Coronary artery (tissue), 2 donors: ENCODE measurements around the gene C2orf81.

ENCODE experiments used
- DNase-seq: peaks from one replicate; pipeline ENCODE4 v3.0.0-alpha.2; 2017; ENCODE audit warnings: low spot score
- H3K27ac ChIP-seq, 2 donors: fragments of 200-600 bp; sonication (generic); one replicate each; pipeline ENCODE4 v1.5.1; 2016 to 2019
- H3K4me3 ChIP-seq: fragments of 200-600 bp; sonication (generic); 2 replicates; pipeline ENCODE4 v1.5.1; 2016; ENCODE audit warnings: mild to moderate bottlenecking, moderate library complexity
- TF ChIP-seq, protein P1 (sequence below): fragments of 200-600 bp; sonication (generic); IDR thresholded peaks from one replicate; pipeline ENCODE4 v1.5.1; 2019; ENCODE audit warnings: antibody characterized with exemption

The C2orf81 gene

DNA sequence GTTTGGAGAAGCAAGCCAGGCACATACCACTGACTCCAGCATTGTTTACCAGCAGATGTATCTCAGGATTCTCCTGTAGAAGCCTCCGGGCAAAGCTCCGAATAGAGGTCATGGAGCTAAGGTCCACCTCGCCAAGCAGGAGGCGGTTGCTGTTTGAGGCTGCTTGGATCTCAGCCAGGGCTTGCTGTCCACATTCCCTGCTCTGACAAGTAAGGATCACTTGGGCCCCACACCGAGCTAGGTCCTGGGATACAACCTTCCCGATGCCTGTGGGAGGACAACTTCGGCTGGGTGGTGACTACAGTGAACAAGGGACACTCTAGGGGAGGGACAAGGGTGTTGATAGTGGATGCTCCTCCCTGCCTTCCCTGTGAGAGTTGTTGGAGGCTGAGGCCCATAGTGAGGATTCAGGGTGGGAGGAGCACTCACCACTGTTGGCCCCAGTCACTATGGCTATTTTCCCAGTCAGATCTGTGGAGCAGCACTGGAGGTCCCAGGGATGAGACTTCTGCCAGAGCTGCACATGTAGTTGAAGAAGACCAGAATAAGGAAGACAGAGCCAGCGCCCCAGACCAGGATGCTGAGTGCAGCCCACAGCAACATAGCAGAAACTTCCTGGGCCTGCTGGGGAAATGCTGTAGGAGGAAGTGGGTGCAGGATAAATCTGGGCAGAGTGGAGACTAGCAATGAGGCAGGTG, 8.3 kb downstream of the C2orf81 start:
- no peak overlapping the region for H3K4me3 ChIP-seq
- TF ChIP-seq, protein P1, sequence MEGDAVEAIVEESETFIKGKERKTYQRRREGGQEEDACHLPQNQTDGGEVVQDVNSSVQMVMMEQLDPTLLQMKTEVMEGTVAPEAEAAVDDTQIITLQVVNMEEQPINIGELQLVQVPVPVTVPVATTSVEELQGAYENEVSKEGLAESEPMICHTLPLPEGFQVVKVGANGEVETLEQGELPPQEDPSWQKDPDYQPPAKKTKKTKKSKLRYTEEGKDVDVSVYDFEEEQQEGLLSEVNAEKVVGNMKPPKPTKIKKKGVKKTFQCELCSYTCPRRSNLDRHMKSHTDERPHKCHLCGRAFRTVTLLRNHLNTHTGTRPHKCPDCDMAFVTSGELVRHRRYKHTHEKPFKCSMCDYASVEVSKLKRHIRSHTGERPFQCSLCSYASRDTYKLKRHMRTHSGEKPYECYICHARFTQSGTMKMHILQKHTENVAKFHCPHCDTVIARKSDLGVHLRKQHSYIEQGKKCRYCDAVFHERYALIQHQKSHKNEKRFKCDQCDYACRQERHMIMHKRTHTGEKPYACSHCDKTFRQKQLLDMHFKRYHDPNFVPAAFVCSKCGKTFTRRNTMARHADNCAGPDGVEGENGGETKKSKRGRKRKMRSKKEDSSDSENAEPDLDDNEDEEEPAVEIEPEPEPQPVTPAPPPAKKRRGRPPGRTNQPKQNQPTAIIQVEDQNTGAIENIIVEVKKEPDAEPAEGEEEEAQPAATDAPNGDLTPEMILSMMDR, result no peak
- DNase-seq, result no peak
- no peak overlapping the region for H3K27ac ChIP-seq

DNA sequence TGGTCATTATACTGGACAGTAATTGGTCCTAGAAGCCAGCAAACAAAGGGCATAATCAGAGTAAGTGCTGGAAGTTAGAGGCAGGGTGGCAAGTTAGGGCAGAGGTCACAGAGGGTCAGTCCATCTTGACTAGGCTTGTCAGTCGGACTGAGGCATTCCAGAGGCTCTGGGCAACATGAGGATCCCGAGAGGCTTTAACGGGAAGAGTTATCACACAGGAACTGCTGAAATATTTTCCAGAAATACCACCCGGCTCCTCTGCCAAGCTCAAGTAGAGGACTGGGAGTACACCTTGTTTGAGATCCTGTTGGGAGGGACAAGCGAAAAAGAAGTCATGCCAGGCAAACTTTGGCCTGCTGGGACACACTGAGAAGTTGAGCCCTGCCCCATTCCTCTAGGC, 13.7 kb downstream of the C2orf81 start:
- TF ChIP-seq, protein P1, result no peak

GRCh38 chr2:74406035-74406434, 15.4 kb downstream of the C2orf81 start:
- TF ChIP-seq, protein P1, result no peak
- Histone ChIP-seq H3K4me3 (no peak overlapping the region), H3K27ac (no peak overlapping the region)
- DNase-seq, result no peak

More for the DNA sequence above, 13.7 kb downstream of the C2orf81 start:
- H3K4me3 ChIP-seq, result no peak overlapping the region
- H3K27ac ChIP-seq, result no peak overlapping the region
- DNase-seq, result no peak

DNA sequence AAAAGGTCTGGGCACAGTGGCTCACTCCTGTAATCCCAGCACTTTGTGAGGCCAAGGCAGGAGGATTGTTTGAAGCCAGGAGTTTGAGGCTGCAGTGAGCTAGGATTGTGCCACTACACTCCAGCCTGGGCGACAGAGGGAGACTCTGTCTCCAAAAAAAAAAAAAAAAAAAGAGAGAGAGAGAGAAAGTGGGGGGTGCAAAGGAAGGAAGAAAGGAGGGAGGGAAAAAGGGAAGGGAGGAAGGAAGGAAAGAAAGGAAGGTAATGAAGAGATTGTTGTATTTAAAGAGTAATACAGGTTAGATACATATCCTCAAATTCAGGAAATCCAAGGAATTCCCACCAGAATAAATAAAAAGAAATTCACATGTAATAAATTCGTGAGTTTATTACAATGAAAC, 19.5 kb downstream of the C2orf81 start:
- DNase-seq, result no peak
- H3K4me3 ChIP-seq, result no peak overlapping the region
- TF ChIP-seq, protein P1, result no peak
- H3K27ac ChIP-seq, result no peak overlapping the region

- H3K4me3 ChIP-seq, result no peak overlapping the region
- no peak overlapping the region for H3K27ac ChIP-seq
- TF ChIP-seq, protein P1, result no peak
- no peak for DNase-seq
Measured at GRCh38 chr2:74399785-74400184, 21.6 kb downstream of the C2orf81 start.

DNA sequence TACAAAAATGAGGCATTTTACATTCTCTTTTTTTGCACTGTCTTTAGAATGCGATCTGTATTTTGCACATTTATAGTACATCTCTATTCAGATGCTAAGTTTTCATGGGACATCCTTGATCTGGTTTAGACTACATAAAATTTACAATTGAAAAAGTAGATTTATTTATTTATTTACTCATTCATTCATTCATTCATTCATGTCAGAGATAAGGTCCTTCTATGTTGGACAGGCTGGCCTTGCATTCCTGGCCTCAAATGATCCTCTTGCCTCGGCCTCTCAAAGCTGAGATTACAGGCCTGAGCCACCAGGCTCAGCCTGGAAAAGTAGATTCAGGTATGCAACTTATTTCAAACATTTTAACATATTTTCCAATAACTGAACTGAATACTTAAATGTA, 25.3 kb downstream of the C2orf81 start:
- no peak overlapping the region for H3K27ac ChIP-seq
- H3K4me3 ChIP-seq, result no peak overlapping the region
- DNase-seq, result no peak
- TF ChIP-seq, protein P1, result no peak

DNA sequence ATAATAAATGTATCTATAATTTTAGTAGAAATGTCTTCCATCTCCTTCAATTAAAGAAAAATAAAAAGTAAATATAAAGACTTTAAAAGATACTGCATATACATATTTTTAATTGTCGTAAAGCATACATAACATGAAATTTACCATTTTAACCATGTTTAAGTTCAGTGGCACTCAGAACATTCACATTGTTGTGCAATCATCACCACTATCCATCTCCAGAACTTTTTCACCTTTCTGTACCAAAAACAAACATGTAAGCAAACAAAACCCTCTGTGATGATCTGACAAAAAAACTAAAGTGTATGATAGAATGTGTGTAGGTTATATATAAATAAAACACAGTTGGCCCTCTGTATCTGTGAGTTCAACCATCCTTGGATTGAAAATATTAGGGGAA, 27.9 kb downstream of the C2orf81 start:
- Histone ChIP-seq H3K27ac (no peak overlapping the region), H3K4me3 (no peak overlapping the region)
- DNase-seq, result no peak
- TF ChIP-seq, protein P1, result no peak
